HG03469 (cell line): ENCODE measurements around the gene TRAPPC14.

ENCODE experiments used
- ATAC-seq: cut with Tn5 transposase; IDR thresholded peaks from one replicate; pipeline ENCODE4 v1.9.1; 2021; ENCODE audit warnings: mild to moderate bottlenecking, moderate library complexity, moderate number of reproducible peaks; ENCODE audit not compliant: unreplicated experiment

TRAPPC14 gene

DNA sequence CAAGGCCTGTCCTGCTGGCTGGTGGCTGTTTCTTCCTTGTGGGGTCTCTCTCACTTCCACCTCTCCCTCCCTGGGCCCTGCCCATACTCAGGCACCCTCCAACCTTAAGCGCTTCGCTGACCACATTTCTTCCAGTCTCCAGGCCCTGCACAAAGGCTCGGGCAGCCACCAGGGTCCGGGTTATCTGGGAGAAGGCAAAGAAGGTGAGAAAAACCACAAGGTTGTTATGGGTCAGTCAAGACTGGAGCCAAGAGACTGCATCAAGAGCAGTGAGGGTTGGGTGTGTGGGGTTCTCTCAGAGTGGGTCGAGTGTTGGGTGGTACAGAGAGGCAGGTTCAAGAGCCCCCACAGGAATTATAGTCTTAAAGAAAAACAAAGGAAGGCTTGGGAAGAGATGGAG lies 16.1 kb upstream of the TRAPPC14 start:
- no peak for ATAC-seq

DNA sequence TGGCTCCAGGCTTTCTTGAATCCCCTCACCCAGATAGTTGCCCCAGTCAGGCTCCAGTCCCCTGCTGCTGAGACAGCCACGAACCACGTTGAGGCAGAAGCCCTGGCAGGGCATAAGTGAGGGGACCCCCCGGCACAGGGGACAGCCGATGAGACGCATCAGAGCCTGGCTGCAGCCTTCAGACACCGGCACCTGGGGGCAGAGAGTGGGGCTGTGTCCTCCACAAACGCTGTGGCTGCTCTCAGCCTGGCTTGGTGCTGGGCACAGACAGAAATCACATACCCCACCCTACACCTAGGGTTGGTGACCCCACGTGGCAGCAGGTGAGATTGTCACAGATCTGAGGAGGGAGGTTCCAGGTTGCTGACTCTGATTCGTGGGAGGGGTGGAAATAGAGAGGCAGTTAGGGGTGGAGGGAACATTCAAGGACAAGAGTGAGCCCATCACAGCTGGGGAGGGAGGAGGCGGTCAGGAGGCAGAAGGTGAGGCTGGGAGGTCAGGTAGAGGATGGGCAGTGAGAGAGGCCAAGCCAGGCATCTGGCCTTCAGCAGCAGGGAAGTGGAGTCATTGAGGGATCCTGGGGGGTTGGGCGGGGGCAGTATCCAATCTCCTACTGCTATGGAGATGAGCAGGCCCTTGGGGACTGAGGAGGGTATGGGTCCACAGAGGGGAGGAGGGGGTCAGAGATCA lies 15.4 kb upstream of the TRAPPC14 start:
- ATAC-seq = no peak

DNA sequence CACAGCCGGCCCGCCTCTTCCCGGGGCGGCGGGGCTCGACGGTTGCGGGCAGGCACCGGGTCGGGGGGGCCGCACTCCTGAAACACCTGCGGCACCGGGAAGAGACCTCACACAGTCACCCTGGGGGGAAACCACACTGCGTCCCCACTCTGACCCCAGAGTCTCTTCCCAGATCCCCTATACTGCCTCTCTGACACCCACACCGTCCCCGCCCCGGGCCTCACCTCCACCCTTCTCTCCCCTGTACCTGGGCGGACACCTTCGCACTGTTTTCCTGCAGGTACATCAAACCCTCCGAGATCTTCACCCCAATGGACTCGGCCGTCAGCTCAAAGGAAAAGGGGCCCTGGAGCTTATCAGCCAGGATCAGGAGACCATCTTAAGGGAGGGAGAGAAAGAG lies 13.3 kb upstream of the TRAPPC14 start:
- ATAC-seq = no peak

DNA sequence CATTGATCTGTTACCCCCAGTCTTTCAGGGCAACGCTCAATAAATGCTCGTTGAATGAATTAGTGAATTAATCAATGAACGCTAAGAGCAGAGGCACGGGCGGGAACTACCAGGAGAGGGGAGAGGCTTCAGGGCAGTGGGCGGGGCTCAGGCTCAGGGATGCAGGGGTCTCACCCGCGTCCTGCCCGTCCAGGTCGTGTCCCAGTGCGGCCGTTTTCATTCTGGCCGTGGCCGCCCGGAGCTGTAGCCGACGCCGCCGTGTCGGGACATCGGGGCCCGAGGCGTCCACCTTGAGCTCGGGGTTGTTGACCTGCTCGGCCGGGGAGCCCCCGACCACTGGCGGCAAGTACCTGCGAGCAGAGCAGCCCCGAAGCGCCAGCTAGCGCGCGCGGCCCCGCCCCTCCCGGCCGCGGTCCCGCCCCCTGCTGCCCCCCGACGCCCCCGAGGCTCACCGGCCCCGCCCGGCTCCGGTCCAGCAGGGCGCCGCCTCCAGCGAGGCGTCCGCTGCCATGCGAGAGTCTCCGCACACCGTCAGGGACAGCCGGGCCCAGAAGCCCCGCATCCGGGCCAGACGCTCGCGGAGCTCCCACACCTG lies 12.7 kb upstream of the TRAPPC14 start:
- ATAC-seq = no peak

DNA sequence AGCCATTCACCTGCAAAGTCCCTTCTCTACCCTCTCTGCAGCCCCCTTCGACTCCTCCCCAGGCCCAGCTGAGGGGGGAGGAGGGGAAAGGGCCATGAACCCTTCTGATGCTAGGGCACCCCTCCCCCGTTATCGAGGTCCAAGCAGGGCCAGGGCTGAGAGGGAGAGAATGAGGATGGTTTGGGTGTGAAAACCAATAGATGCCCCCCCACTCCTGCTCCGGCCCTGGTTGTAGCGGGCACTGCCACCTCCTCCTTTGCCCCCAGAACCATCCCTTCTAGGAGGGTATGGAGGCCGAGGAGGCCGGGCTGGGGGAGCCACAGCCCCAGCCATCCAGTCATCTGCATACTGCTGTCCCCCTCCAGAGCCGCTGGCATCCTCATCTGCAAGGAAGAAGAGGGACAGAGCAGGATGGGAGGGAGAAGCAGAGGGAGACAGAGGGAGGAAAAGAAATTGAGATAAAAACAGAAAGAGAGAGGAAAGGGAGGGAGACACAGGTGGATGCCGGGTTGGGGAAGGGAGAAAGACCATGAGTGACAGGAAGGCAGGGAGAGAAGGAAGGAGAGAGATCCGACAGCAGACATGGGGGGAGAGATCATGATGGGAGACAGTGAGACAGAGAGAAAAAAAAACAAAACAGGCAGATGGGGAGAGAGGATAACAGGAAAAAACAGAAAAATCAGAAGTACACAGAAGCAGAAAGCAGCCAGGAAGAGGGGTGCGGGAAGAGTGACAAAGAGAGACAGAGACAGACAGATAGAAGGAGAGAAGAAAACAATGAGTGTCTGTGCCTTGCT lies 11.8 kb upstream of the TRAPPC14 start:
- ATAC-seq = no peak

DNA sequence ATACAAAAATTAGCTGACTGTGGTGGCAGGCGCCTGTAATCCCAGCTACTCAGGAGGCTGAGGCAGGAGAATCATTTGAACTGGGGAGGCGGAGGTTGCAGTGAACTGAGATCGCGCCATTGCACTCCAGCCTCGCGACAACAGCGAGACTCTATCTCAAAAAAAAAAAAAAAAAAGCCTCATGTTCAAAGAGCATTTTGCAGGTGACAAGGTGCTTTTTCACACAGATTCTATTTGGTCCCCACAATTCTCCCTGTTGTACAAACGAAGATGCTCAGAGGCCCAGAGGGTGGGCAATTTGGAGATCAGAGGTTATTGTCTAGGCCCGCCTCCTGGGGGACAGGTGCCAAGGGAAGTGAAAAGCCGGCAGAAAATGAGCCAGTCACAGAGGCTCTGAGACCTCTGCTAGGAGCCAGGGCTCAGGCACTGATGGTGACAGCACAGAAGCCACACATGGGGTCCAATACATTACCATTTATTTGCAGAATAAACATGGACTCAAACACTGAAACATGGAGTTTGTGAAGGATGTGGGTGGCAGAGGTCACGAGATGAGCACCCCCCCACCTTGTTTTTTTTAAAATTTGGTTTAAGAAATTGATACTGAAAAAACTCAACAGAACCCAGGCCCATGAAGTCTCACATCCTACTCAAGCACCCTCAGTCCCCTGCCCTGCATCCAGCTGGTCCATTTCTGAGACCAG lies 10.8 kb upstream of the TRAPPC14 start:
- ATAC-seq = no peak

DNA sequence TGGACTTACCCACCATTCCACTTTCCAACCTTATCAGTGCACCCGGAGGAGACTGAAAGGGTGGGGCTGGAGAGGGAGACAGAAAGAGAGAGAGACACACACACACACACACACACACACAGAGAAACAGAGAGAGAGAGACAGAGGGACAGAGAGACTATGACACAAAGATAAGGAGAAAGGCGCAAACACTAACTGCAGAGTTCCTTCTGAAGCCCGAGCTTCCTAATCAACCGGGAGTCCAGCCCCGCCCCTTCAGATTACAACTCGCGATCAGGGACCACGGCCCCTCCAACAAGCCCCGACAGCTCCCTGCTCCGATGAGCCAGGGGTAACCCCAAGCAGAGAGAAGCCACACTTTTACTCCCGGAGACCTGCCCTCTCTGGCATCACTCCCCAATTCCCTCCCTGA lies 9.4 kb upstream of the TRAPPC14 start:
- no peak for ATAC-seq

DNA sequence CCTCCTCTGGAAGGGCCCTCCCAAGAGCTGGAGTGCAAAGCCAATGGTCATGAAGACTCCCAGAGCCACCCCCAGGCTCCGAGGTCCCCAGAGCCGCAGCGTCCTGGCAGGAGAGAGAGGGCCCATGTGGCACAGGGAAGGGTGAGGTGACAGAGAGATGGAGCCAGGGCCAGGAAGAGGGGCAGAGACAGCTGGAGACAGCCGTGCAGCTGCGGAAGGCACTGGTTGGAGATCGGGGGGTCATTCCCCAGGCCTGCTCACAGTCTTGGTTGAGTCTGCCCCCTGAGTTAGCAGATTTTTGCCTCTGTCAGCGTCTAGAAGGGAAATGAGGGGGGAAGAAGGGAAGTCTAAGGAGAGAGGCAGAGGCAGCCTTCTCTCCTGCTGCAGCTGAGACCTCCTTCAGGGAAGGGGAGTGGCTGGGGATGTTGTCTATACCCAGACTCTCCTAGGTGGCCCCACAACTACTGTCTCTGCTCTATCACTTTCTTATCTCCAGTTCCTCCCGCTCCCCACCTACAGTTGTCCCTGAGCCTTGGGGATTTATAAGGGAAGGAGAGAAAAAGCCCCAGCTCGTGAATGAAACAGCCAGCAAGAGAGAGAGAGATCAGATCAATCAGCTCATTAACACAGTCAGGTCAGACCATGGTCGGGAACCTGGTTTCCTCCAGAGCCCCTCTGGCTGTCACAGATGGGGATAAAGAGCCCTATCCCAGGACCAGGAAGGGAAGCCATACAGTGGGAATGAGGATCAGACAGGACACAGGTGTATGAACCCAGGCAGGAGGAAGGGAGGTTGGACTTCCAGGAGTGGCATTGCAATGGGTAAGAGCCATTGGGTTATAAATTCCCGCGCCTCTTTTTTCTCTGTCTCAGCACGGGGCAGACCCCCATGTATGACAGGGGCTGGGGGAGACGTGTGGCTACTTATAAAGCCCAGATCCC lies 8.7 kb upstream of the TRAPPC14 start:
- no peak for ATAC-seq

DNA sequence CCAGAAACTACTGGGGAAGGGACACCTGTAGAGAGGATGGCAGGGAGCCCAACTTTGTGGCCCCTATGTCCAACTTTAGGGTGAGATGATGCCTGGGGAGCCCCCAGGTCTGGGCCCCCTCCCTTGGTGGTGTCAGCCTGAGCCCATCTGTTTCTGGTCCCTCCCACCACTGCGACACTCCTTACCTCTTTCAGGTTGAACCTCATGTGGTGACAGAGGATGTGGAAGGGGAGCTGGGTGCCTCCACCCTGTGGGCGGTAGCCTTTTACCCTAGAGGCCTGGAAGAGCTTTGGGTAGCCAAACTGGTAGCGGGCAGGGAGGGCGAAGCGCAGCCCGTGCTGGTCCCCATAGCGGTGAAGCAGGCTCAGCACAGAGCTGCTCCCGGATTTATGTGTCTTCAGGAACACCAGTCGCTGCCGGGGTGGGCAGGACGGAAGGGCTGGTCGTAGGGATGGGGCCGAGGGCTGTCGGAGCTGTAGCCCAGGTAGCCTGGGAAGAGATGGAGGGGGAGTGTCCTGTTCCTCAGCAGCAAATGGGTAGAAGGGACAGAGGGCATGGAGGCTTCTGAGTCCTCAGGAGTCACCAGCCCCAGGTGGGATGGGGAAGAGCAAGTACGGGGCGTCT lies 7.9 kb upstream of the TRAPPC14 start:
- ATAC-seq = no peak

DNA sequence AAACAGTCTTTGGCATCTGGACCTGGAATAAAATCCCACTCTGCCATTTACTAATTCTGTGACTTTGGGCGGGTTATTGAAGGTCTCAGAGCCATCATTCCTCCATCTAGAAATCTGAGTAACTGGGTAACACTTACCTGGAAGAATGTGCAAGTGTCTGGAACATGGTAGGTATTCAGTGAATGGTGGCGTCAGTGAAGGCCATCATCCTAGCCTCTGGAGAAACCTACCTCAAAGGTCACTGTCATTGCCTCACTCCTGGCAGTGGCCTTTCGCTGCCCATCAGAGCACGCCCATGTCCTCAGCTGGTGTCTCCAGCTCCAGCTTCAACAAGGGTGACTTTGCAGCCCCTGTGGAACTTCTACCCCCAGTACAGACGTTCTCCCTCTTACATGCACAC lies 5.3 kb upstream of the TRAPPC14 start:
- ATAC-seq = no peak

DNA sequence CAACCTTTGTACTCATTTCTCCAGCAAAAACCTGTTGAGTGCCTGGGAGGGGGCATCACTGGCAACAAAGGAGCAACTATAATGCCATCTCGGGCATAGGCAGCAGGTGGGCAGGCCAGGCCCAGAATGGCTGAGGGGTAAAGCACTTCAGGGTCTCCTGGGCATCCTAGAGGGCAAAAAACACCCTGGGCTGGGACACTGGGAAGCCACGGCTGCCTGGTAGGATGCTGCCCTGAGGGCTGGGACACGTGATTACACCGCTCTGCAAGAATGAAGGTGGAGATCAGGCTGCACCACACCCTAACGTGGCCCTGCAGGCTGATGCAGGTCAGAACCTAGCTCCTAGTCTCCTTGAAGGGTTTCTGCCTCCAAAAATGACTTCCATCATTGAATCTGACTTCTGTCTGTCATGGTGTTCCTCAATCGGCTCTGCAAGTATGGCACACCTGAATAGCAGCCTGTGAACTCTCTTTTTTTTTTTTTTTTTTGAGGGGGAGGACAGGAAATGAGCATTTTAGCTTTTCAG lies 4.5 kb upstream of the TRAPPC14 start:
- no peak for ATAC-seq

DNA sequence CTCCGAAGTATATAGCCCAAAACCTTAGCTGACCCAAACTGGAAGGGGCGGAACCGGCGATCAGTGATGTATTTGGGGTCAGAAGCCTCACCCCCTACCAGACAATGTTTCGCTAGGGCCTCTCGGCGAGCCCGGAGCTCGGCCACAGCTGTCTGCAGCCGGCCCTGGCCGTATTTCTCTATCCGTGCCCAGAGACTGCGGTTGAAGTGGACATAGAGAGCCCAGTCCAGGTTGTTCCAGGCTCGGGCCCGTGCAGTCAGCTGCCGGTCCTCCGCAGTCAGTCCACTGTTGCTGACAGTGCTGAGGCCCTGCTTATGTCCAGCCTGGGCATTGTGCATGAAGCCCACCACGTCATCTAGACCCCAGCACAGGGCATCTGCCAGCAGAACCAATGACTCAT lies 1.5 kb upstream of the TRAPPC14 start:
- ATAC-seq = no peak

DNA sequence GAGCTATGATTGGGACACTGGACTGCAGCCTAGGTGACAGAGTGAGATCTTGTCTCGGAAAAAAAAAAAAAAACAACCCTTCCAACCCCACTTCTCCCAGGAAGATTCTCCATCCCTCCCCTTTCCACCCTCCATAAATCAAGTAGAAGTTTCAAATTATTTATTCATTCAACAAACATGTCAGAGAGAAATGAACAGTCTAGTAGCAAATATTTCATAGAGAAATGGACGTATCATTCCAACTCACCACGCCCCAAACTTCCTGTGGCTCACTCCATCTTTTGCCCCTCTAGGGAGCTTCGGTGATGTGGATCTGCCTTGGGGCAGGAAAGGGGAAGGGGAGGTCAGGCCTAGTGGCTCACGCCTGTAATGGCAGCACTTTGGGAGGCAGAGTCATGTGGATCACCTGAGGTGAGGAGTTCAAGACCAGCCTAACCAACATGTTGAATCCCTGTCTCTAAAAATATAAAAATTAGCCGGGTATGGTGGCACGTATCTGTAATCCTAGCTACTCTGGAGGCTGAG lies 638 bp upstream of the TRAPPC14 start:
- ATAC-seq = no peak

DNA sequence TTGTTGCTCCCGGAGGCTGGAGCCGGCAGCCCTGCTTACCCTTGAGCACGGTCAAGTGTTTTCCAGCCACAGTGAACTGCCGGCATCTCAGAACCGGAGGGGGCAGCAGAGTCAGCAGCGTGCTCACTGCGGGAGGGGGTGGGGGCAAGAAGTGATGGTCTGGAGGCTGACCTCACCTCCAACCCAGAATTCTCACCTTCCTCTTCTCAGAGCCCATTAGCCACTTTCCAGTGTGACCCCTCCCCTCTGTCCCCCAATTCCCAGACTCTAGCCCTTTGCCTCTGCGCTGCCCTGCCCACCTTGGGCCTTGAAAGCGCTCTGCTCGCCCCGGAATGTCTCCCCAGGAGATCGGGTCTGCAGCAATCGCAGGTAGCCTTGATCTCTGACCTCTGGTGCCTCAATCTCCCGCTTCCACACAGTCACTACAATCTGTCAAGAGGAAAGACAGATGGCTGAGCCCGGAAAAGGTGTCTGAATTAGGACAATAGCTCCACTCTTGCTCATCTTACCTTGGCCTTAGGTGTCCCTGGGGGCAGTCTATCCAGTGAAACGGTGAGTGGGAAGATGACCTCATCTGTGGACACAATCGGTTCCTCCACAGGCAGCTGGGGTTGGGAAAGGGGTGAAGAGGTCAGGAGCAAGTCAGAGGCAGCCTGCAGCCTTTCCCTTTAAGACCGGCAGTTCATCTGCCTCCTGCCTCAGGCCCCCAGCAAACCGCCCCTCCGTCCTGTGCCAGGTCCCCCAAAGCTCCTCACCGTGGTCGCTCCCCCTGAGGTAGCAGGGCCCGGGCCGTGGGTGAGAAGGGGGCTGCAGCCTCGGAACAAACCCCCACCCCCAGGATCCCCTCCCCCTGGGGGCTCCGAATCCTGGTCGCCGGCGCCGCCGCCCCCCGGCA lies 942 bp downstream of the TRAPPC14 start:
- no peak for ATAC-seq

DNA sequence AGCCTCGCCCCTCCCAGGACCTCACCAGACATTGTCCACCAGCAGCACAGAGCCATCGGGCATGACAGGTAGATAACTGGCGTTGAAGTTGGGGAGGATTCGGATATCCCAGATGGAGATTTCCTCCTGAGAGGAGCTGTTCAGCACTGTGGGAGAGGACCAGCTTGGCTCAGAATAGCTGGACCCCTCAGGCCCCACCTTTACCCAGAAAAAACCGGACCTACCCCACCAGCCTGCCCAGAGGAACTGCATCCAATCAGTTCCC lies 1.5 kb downstream of the TRAPPC14 start:
- no peak for ATAC-seq

DNA sequence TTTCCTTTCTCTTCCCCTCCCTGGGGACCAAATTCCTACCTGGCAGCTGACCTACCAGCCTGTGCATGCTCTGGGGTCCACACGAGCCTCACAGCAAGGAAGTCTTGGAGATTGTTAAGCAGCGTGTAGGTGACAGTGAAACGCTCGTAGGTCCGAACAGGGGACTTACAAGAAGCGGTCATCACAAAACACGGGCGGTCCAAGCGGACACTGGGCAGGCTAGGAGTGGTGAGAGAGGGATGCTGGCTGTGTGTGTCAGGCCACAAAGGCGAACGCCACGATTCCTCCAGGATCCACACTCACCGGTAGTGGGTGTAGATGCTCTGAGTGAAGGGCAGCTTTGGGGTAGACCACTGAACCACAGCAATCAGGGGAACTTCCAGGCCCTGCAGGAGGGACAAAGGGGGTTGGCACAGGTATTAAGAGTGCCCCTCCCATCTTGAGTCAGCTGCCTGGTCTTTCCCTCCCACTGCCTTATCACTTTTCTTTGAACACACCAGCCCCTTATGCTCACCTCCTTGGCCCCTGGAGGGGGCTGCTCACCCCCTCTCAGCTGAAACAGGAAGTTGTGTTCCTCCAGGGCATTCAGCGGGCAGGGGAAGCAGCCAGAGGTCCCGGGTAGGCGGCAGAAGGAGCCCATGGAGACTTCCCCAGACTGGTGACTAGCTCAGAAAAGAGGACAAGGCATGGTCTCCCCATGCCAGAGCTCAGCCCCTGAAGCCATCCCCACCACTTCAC lies 2.0 kb downstream of the TRAPPC14 start:
- ATAC-seq = no peak

DNA sequence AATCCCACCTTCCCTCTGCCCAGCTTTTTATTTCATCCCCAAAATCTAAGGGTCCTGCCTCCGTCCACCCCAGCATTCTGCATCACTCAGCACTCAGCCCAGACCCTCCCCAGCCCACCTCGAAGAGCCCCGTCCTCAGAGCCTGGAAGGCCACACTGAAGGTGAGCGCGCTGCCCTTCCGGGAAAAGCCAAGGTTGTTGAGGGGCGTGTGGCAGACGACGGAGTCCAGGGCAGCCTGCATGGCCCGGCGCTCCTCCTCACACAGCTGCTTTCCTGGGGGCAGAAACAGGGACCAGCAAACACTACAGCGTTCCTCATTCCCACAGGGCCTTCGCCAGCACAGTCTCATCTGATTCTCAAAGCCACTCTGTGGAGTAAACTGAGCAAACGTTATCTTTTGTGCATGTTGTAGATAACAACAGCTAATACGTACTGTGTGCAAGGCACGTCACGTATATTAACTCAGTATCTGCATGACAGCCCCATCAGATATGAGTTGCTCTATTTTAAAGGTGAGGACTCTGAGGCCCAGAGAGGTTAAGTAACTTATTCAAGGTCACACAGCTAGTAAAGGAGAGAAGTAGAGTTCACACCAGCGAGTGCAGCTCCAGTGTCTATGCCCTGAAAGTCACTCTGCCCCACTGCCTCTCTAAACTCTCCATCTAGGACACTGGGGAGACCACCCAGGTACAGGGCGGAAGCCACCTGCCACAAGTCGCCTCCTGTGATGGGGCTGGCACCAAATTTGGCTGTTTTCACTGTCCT lies 2.8 kb downstream of the TRAPPC14 start:
- ATAC-seq = no peak
